ENCODE results near the gene MCM5.
"Not testable (repeated sequence)": the region's sequence is repeated elsewhere in the genome, so short reads cannot be mapped to it uniquely, and the experiment has no call there.

Gene MCM5

GRCh38 chr22:35470903-35471321 is 71.0 kb downstream of the MCM5 start:
- Histone ChIP-seq H3K4me1 (ENCODE audit: control insufficient read depth in 1 of 2, insufficient read depth in 1 of 2, low read depth in 1 of 2, low read length in 1 of 2) (no peaks in the 10 kb centered on the region), H3K9me3 (no peaks in the 10 kb centered on the region), H3K27me3 (peaks cover 22% of the 10 kb centered on the region), H3K4me3 (ENCODE audit: low read depth in 1 of 2, low read length in 1 of 2) (no peak overlapping the region), H3K36me3 (no peaks in the 10 kb centered on the region), H3K27ac (no peak overlapping the region)
- TF ChIP-seq CTCF (IDR thresholded peaks at IDR 0.05), result no peak

- not testable (repeated sequence) for H3K9me3 ChIP-seq; H3K4me3 ChIP-seq (ENCODE audit: low read depth in 1 of 2, low read length in 1 of 2); H3K27ac ChIP-seq; H3K36me3 ChIP-seq; H3K4me1 ChIP-seq (ENCODE audit: control insufficient read depth in 1 of 2, insufficient read depth in 1 of 2, low read depth in 1 of 2, low read length in 1 of 2)
- peaks cover 28% of the 10 kb centered on the region for H3K27me3 ChIP-seq
Measured at GRCh38 chr22:35471566-35471965, 71.6 kb downstream of the MCM5 start.

GRCh38 chr22:35472488-35472887 is 72.5 kb downstream of the MCM5 start:
- no peaks in the 10 kb centered on the region for H3K4me1 ChIP-seq (ENCODE audit: control insufficient read depth in 1 of 2, insufficient read depth in 1 of 2, low read depth in 1 of 2, low read length in 1 of 2)
- TF ChIP-seq CTCF (IDR thresholded peaks at IDR 0.05), result no peak
- H3K27me3 ChIP-seq, result peaks cover 36% of the 10 kb centered on the region
- H3K36me3 ChIP-seq, result no peaks in the 10 kb centered on the region
- no peaks in the 10 kb centered on the region for H3K9me3 ChIP-seq
- H3K27ac ChIP-seq, result no peak overlapping the region
- H3K4me3 ChIP-seq (ENCODE audit: low read depth in 1 of 2, low read length in 1 of 2), result no peak overlapping the region

GRCh38 chr22:35473971-35474370 is 74.0 kb downstream of the MCM5 start:
- H3K27me3 ChIP-seq, result peaks cover 43% of the 10 kb centered on the region
- no peaks in the 10 kb centered on the region for H3K4me1 ChIP-seq (ENCODE audit: control insufficient read depth in 1 of 2, insufficient read depth in 1 of 2, low read depth in 1 of 2, low read length in 1 of 2)
- no peaks in the 10 kb centered on the region for H3K36me3 ChIP-seq
- no peak overlapping the region for H3K27ac ChIP-seq
- no peaks in the 10 kb centered on the region for H3K9me3 ChIP-seq
- no peak overlapping the region for H3K4me3 ChIP-seq (ENCODE audit: low read depth in 1 of 2, low read length in 1 of 2)
- TF ChIP-seq CTCF (IDR thresholded peaks at IDR 0.05), result no peak
